Placental epithelial cell (primary cell): ENCODE data around the gene GSG1. TPM values are rescaled to one million over a fixed set of nuclear protein-coding genes. Genes with fewer than 3 reads are reported as not detected.

Experiments used
- total RNA-seq: library from RNA; depleted of rRNA; stranded (reverse); fragments of >200 nt; gene quantifications from 2 replicates; pipeline ENCODE4 v1.2.3, GENCODE V29; 2012

Gene GSG1
- 0.76 TPM in 1 of 2 replicates, not detected in the other for total RNA-seq

GRCh38 chr12:13103391-13104033 is at the start of gene GSG1:
Gene GSG1 (minus strand): TSS chr12:13103667. CDS start chr12:13103512, 155 bp downstream.

DNA sequence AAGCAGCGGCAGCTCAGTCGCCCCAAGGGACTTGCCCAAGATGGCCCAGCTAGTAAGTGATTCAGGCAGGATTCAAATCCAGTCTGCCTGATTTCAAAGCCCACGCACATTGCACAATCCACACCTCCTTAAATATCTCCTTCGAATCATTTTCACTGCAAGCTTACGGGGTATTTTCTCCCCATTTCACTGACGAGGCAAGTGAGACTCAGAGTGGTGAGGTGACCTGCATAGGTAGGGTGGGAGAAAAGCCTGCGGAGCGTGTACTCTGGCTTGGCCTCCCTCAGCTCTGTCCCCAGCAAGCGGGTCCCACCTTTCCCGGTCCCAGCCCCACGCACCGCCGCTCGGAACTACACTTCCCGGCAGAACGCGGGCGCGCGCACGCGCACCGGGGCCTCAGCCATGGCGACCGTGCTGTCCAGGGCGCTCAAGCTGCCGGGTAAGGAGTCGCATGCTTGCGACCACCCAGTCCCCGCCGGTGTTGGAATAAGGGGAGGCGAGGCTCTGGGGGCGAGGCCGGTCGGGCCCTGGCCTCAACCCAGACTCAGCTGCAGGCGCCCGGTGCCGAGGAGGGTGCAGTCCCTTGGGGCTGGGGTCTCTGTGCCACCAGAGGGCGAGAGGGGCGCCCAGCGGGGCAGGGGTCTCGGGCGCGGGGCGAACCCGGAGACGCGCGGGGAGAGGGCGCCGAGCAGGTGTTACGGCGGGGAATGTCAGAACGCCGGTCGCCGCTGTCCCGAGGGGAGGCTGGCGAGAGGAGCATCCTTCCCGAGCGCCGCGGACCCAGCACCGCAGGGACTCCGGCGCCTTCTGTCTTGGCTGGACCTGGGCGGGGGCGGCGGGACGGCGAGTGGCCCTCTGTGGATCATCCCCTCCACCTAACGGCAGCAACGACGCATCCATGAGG is 59.2 kb downstream of the GSG1 start, which contains the start of gene FAM234B:
TSS of gene FAM234B (plus strand) at position 380 of the 904 bp plus-strand sequence. CDS start at position 403, 23 bp downstream.

Other genes starting within 250 kb of the GSG1 start
- 34.2 and 41.6 TPM in 2 replicates for gene GPRC5A, start 212.1 kb downstream of the GSG1 start, total RNA-seq
- gene GPRC5D, start 151.5 kb downstream of the GSG1 start, total RNA-seq, result 0.22 TPM in 1 of 2 replicates, not detected in the other
- 11.7 and 28.7 TPM in 2 replicates for gene HEBP1, start 103.4 kb downstream of the GSG1 start, total RNA-seq
- gene FAM234B, start 59.3 kb downstream of the GSG1 start, total RNA-seq, result 5.9 and 6.2 TPM in 2 replicates
- 106 and 325 TPM in 2 replicates for gene EMP1, start 93.1 kb upstream of the GSG1 start, total RNA-seq